IgD-negative memory B cell (primary cell): Measurements from ENCODE around the gene NR3C2. TPM values are rescaled to one million over a fixed set of nuclear protein-coding genes. Genes with fewer than 3 reads are reported as not detected.

Experiments
- H3K27ac Mint-ChIP-seq, 3 donors: one replicate each; pipeline ENCODE4 v1.8.0; 2020 to 2022; ENCODE audit warnings: mild to moderate bottlenecking in 3 of 3, mixed read lengths in 3 of 3, moderate library complexity in 1 of 3
- H3K27me3 Mint-ChIP-seq: one replicate; pipeline ENCODE4 v1.8.0; 2021; ENCODE audit warnings: mixed read lengths
- H3K36me3 Mint-ChIP-seq: one replicate; pipeline ENCODE4 v1.8.0; 2020; ENCODE audit warnings: mild to moderate bottlenecking, mixed read lengths
- H3K4me1 Mint-ChIP-seq, 3 donors: one replicate each; pipeline ENCODE4 v1.8.0; 2020 to 2022; ENCODE audit warnings: mixed read lengths in 3 of 3, mild to moderate bottlenecking in 1 of 3
- H3K4me3 Mint-ChIP-seq, 4 donors: one replicate each; pipeline ENCODE4 v1.8.0; 2020 to 2022; ENCODE audit warnings: mild to moderate bottlenecking in 4 of 4, mixed read lengths in 4 of 4, moderate library complexity in 3 of 4
- H3K9me3 Mint-ChIP-seq, 3 donors: one replicate each; pipeline ENCODE4 v1.8.0; 2020 to 2021; ENCODE audit warnings: mixed read lengths in 3 of 3, mild to moderate bottlenecking in 1 of 3
- polyA plus RNA-seq: library from polyadenylated mRNA; unstranded; fragments of 300-500 nt; fragmentation: Illumina TruSeq; gene quantifications from one replicate; pipeline ENCODE4 v1.2.3, GENCODE V29; 2021

NR3C2 gene
- 2.3 TPM for polyA plus RNA-seq

- peaks cover 14 to 41% (median 28%) of the 10 kb centered on the region in 3 donors for H3K4me1 Mint-ChIP-seq
- peak within 1 kb of the TSS; percentile 98 to 99 (median 99) for H3K27ac Mint-ChIP-seq
- H3K36me3 Mint-ChIP-seq: no peaks in the 10 kb centered on the region
- H3K27me3 Mint-ChIP-seq: peaks cover 13% of the 10 kb centered on the region
- H3K9me3 Mint-ChIP-seq: no peaks in the 10 kb centered on the region
- H3K4me3 Mint-ChIP-seq: peak within 1 kb of the TSS; percentile 97 to 98 (median 98)
These were observed at the start of gene NR3C2 for GRCh38 chr4:148441986-148442831. TSS of gene NR3C2 (minus strand) at chr4:148442414.

DNA sequence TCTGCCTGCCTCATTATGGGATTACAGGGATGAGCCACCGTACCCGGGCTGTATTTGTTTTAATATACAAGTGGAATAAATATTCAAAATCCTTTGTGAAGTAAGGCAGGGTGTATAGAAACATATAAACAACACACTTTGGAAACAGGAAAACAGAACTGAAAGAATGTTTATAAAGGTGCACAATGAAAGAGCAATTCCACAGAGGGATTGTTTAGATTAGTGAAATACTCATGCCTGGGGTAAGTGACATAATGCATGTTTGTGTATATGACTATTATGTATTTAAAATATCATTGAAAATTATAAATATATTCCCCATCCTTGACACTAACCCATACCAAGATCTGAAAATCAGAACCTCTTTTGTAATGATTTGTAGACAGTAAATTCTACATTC is 45.0 kb upstream of the NR3C2 start:
- Mint-ChIP-seq H3K4me1 (no peaks in the 10 kb centered on the region), H3K27ac (no peak overlapping the region), H3K36me3 (peaks cover 5% of the 10 kb centered on the region), H3K9me3 (peaks cover 2 to 9% (median 9%) of the 10 kb centered on the region in 3 donors), H3K27me3 (no peaks in the 10 kb centered on the region), H3K4me3 (no peak overlapping the region)

- Mint-ChIP-seq H3K4me3 (no peak overlapping the region), H3K27ac (no peak overlapping the region), H3K36me3 (peaks cover 3% of the 10 kb centered on the region), H3K9me3 (peaks cover 2 to 11% (median 9%) of the 10 kb centered on the region in 3 donors), H3K27me3 (no peaks in the 10 kb centered on the region), H3K4me1 (no peaks in the 10 kb centered on the region)
These were observed 39.4 kb upstream of the NR3C2 start for GRCh38 chr4:148481636-148482035.

GRCh38 chr4:148477276-148477675 is 35.1 kb upstream of the NR3C2 start:
- no peak overlapping the region for H3K4me3 Mint-ChIP-seq
- H3K36me3 Mint-ChIP-seq: no peaks in the 10 kb centered on the region
- no peaks in the 10 kb centered on the region for H3K4me1 Mint-ChIP-seq
- H3K27ac Mint-ChIP-seq: no peak overlapping the region
- peaks cover 0 to 2% (median 0%) of the 10 kb centered on the region in 3 donors for H3K9me3 Mint-ChIP-seq
- H3K27me3 Mint-ChIP-seq: no peaks in the 10 kb centered on the region

DNA sequence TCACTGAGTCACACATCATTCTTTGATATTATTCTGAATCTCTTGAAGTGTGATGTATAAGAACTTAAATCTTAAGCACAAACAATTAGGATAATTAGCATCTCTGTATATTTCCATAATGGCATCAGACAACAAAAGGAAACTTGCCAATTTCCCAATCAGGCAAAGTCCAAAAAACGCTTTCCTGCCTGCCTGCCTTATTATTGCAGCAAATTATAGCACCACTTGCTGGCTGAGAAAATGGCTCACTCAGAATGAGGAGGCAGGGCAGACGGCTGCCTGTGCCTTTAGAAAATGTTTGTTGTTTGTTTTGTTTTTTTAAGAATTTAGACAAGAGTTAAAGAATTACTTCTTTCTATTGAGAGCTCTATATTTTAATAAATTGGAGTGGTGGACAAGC is 27.7 kb upstream of the NR3C2 start:
- Mint-ChIP-seq H3K4me3 (no peak overlapping the region), H3K27me3 (no peaks in the 10 kb centered on the region)

GRCh38 chr4:148454835-148455234 is 12.6 kb upstream of the NR3C2 start:
- Mint-ChIP-seq H3K9me3 (no peaks in the 10 kb centered on the region), H3K4me3 (no peak overlapping the region), H3K4me1 (peaks cover 0 to 2% (median 0%) of the 10 kb centered on the region in 3 donors), H3K27ac (no peak overlapping the region), H3K36me3 (peaks cover 4% of the 10 kb centered on the region), H3K27me3 (peaks cover 3% of the 10 kb centered on the region)

More for the DNA sequence above, 27.7 kb upstream of the NR3C2 start:
- Mint-ChIP-seq H3K4me1 (no peaks in the 10 kb centered on the region), H3K27ac (no peak overlapping the region), H3K36me3 (no peaks in the 10 kb centered on the region), H3K9me3 (no peaks in the 10 kb centered on the region)

DNA sequence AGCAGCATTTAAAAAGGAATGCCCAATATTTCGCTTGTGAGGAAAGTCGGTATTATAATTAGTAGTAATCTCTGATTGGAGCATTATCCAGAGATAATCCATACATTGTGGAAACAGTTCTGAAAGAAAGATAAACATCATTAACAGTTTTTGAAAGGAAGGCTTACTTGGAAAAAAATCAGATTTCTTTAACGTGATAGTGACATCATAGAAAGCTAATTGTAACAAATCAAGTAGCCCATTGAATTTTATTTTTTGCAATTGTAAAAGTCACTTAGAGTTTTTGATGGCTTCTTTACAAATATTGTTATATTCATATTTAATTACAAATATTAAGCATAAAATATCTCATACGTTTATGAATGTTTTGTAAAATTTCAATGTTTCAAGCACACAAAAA is 11.6 kb upstream of the NR3C2 start:
- Mint-ChIP-seq H3K4me1 (peaks cover 0 to 2% (median 0%) of the 10 kb centered on the region in 3 donors), H3K27ac (no peak overlapping the region), H3K4me3 (no peak overlapping the region), H3K9me3 (no peaks in the 10 kb centered on the region), H3K27me3 (peaks cover 3% of the 10 kb centered on the region), H3K36me3 (peaks cover 4% of the 10 kb centered on the region)

DNA sequence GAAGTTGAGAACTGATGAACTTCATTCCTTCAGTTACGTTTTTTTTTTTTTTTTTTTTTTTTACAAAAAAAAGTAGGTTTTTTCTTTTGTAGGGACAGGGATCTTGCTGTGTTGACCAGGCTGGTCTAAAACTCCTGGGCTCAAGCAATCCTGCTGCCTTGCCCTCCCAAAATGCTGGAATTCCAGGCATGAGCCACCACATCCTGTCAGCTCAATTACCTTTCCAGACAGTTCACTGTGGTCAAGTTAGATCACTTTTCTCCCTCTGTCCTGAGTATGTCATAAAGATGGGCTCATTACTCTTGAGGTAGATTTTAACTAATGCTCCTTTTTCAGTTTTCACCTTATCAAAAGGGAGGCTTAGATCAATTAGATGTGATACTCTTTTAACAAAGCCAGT is 10.8 kb upstream of the NR3C2 start:
- Mint-ChIP-seq H3K9me3 (no peaks in the 10 kb centered on the region), H3K36me3 (peaks cover 4% of the 10 kb centered on the region), H3K27me3 (peaks cover 3% of the 10 kb centered on the region), H3K27ac (no peak overlapping the region), H3K4me1 (peaks cover 0 to 2% (median 0%) of the 10 kb centered on the region in 3 donors), H3K4me3 (no peak overlapping the region)

GRCh38 chr4:148449921-148450320 is 7.7 kb upstream of the NR3C2 start:
- H3K27me3 Mint-ChIP-seq: peaks cover 6% of the 10 kb centered on the region
- H3K4me1 Mint-ChIP-seq: peaks cover 8 to 17% (median 8%) of the 10 kb centered on the region in 3 donors
- H3K4me3 Mint-ChIP-seq: no peak overlapping the region
- H3K27ac Mint-ChIP-seq: peak overlapping the region in 1 of 3 donors; percentile 33
- no peaks in the 10 kb centered on the region for H3K36me3 Mint-ChIP-seq
- no peaks in the 10 kb centered on the region for H3K9me3 Mint-ChIP-seq

GRCh38 chr4:148448141-148448540 is 5.9 kb upstream of the NR3C2 start:
- Mint-ChIP-seq H3K9me3 (no peaks in the 10 kb centered on the region), H3K36me3 (no peaks in the 10 kb centered on the region), H3K27me3 (peaks cover 8% of the 10 kb centered on the region), H3K4me1 (peaks cover 8 to 17% (median 8%) of the 10 kb centered on the region in 3 donors), H3K27ac (no peak overlapping the region), H3K4me3 (peak overlapping the region in 2 of 4 donors; percentile 87 to 88)

DNA sequence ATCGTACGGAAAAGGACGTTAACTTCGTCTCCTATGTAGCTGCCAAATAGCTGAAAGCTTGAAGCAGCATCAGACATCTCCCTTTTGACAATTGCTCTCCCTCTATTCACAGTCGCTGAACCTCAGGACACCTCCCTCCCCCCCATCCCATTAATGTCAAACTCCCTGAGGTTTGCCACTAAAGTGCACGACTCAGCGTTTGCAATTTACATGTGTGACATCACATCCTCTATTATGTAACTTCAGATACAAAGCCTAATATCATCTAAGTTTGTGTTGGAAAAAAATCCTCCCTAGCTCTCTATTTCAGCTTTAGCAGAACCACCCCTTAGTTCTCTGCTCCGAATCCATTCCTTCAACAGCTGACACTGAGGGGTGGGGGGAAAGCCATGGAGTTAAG is 5.5 kb upstream of the NR3C2 start:
- Mint-ChIP-seq H3K27ac (peak overlapping the region in 1 of 3 donors; percentile 37), H3K4me1 (peaks cover 8 to 17% (median 8%) of the 10 kb centered on the region in 3 donors), H3K36me3 (no peaks in the 10 kb centered on the region), H3K4me3 (peak overlapping the region in 2 of 4 donors; percentile 87 to 88), H3K27me3 (peaks cover 8% of the 10 kb centered on the region), H3K9me3 (no peaks in the 10 kb centered on the region)

DNA sequence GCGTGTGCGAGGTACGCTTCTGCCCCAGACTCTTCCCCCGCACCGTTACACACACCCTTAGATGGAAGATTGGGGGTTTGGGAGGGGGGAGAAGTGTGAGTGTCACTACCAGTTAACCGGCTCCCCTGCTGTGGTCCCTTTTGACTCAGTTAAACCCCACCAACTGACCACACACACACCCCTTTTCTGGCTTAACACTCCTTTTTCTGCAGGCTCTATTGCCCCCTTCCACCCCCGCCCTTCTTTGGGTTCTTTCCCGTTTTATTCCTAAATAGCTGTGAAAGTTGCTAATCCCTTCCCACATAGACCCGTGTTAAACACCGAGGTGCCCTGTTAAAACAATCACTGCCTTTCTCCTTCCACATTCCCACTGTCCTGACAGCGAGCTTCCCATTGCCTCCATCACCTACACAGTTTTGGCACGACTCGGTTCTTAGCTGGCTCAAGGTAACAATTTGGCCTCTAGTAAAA is 3.7 kb upstream of the NR3C2 start:
- H3K27ac Mint-ChIP-seq: peak overlapping the region; percentile 37 to 93 (median 78)
- H3K4me1 Mint-ChIP-seq: peaks cover 11 to 25% (median 12%) of the 10 kb centered on the region in 3 donors
- H3K4me3 Mint-ChIP-seq: peak overlapping the region; percentile 86 to 96 (median 91)
- peaks cover 11% of the 10 kb centered on the region for H3K27me3 Mint-ChIP-seq
- H3K9me3 Mint-ChIP-seq: no peaks in the 10 kb centered on the region
- H3K36me3 Mint-ChIP-seq: no peaks in the 10 kb centered on the region

DNA sequence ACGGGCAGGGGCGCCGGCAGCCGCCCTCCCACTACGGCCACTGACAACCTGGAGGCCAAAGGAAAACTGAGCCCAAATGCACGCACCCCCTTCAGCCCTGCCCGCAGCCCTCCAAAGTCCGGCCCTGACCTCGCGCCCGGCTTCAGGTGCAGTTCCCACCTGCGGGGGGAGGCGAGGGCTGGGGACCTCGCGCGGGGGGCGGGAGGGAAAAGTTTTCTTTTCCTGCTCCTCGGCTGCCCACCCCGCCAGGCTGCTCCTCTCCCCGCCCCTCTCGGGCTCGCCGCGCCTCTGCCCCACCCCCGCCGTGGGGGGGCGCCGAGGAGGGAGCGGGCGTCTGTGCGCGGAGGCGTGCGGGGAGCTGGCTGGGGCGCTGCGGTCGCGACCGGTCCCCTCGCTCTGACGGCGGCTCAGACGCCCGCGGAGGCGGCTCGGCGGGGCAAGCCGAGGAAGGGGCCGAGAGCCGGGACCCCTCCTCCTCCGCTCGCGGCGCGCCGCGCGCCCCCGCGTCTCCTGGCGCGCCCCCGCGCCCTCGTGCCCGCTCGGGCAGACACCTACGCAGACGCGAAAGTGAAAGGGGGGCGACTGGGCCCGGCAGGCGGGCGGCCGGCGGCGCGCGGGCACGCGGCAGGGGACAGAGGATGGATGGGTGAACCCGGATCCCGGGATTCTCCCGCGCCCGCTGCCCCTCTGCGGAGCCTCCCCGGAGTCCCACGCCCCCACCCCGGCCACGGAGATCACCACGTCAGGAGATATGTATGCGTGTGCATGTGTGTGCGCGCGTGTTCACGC is 3.1 kb upstream of the NR3C2 start:
- H3K9me3 Mint-ChIP-seq: no peaks in the 10 kb centered on the region
- H3K4me3 Mint-ChIP-seq: peak overlapping the region; percentile 86 to 96 (median 91)
- peaks cover 14 to 28% (median 17%) of the 10 kb centered on the region in 3 donors for H3K4me1 Mint-ChIP-seq
- H3K27me3 Mint-ChIP-seq: peaks cover 11% of the 10 kb centered on the region
- H3K27ac Mint-ChIP-seq: peak overlapping the region; percentile 37 to 93 (median 78)
- H3K36me3 Mint-ChIP-seq: no peaks in the 10 kb centered on the region

DNA sequence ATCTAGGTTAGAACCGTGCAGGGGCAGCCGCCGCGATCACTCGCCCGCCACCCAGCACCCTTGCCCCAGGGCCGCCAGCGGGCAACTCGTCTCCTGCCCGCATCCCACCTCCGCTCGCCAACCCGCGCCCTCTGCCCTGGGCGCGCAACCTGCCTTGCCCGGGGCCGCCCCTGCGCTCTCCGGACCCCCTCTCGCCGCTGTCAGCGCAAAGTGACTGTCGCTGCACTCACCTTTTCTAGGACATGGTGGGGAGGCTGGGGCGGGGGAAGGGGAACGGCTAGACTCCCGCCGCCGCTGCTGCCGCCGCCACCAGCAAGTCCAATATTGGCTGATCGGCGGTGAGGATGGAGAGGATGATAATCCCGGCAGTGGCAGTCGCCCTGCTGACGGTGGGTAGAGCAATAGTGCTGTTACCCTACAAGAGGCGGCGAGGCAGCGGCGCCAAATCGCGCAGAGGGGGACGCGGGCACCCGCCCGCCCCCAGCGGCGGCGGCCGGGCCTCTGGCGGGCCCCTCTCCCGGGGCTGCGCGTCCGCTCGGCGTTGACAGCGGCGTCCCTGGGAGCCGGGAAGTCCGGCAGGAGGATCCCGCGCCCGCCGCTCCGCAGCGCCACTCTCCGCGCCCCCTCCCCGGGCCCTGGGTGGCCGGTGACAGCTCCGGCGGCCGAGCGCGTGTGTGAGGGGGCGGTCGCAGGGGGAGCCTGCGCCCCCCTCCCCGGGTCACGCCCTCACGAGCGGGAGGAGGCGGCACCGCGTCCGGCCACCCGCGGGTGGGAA is 2.3 kb upstream of the NR3C2 start:
- Mint-ChIP-seq H3K27me3 (peaks cover 11% of the 10 kb centered on the region), H3K4me1 (peaks cover 16 to 28% (median 25%) of the 10 kb centered on the region in 3 donors)

More for the DNA sequence above, 2.3 kb upstream of the NR3C2 start:
- Mint-ChIP-seq H3K4me3 (peak overlapping the region; percentile 97 to 98 (median 98)), H3K27ac (peak overlapping the region; percentile 80 to 99 (median 85)), H3K36me3 (no peaks in the 10 kb centered on the region), H3K9me3 (no peaks in the 10 kb centered on the region)
